Psoas muscle (tissue), 8 donors: Measurements from ENCODE around the gene RET. TPM values are rescaled to one million over a fixed set of nuclear protein-coding genes. Genes with fewer than 3 reads are reported as not detected.

Experiments used
- ATAC-seq, 4 donors: fragments of 200-7000 bp; cut with Tn5 transposase; one replicate each; pipeline ENCODE4 v1.9.1; 2020; ENCODE audit warnings: moderate library complexity in 3 of 4, mild to moderate bottlenecking in 2 of 4
- DNase-seq, 2 donors: peaks; one replicate each; pipeline ENCODE4 v3.0.0-alpha.2; 2020
- H3K27ac ChIP-seq: fragments of 200-600 bp; one replicate; pipeline ENCODE4 v1.8.0; 2022
- H3K27me3 ChIP-seq, 3 donors: fragments of 200-600 bp in 1 of 3; one replicate each; pipeline versions ENCODE4 v1.6.1 to v1.8.0; 2013 to 2022; ENCODE audit warnings: low read length in 2 of 3, mild to moderate bottlenecking in 2 of 3, moderate library complexity in 1 of 3; ENCODE audit not compliant: insufficient read depth in 3 of 3
- H3K36me3 ChIP-seq, 2 donors: fragments of 200-600 bp in 1 of 2; one replicate each; pipeline versions ENCODE4 v1.6.1 to v1.8.0; 2013 to 2022; ENCODE audit warnings: low read depth in 1 of 2, mild to moderate bottlenecking in 1 of 2, moderate library complexity in 1 of 2; ENCODE audit not compliant: insufficient read depth in 1 of 2
- H3K4me1 ChIP-seq: fragments of 200-600 bp; one replicate; pipeline ENCODE4 v1.8.0; 2022
- H3K4me3 ChIP-seq: fragments of 200-600 bp; one replicate; pipeline ENCODE4 v1.8.0; 2022; ENCODE audit warnings: mild to moderate bottlenecking
- H3K9me3 ChIP-seq: fragments of 200-600 bp; one replicate; pipeline ENCODE4 v1.8.0; 2022
- WGBS, 3 donors: extraction: QIAGEN DNeasy Blood & Tissue Kit; methylation state at CpG; one replicate each; pipeline versions ENCODE4 v1.1.6 to v1.1.7; 2013; 5-methylcytosine and 5-hydroxymethylcytosine counted together
- intact Hi-C, 2 donors: fragments of 100-400 bp; cut with DNase I; formaldehyde crosslinking; loops; one replicate each; pipeline versions ENCODE4 v1.11.0 to v1.14.2; 2022
- polyA plus RNA-seq, 3 donors: library from polyadenylated mRNA; stranded (reverse); fragments of 200-250 nt; gene quantifications; one replicate each; pipeline ENCODE4 v1.2.3, GENCODE V29; 2013
- total RNA-seq, 4 donors: library from RNA; stranded (reverse); fragmentation: NEBNext Ultra II Directional in 2 of 4; extraction: Animal tissue kit (Norgen Biotek cat#: 25700) in 2 of 4; gene quantifications; one replicate each; pipeline versions ENCODE4 v1.2.1 to v1.2.4, GENCODE V29; 2021 to 2023
- TF ChIP-seq, protein P1 (sequence below): fragments of 200-600 bp; IDR thresholded peaks from one replicate; pipeline ENCODE4 v1.8.0; 2022; ENCODE audit warnings: antibody characterized with exemption
- donor health status: healthy with polysubstance abuse.
- donor health status: DM: no; HTN: no; CAD: no; lungs with moderate emphysema.
- donor health status: Bipolar disorder and iron deficiency.
- donor health status: healthy.
- donor health status: DM: yes; HTN: yes; CAD: no.
- donor health status: DM: no; HTN: no; CAD: no.
- donor health status: DM: no; HTN: no; CAD: no.
- donor health status: DM: yes; HTN: yes; CAD: no.

Gene RET
- total and polyA plus RNA-seq, 7 donors = 0.35 to 2.6 (median 0.60) TPM

GRCh38 chr10:43174969-43175368 lies 98.1 kb downstream of the RET start:
- H3K27ac ChIP-seq = no peak overlapping the region
- intact Hi-C loops = no loop called here
- no peaks in the 10 kb centered on the region for H3K27me3 ChIP-seq
- ATAC-seq = no peak
- DNase-seq = no peak
- 52 to 73% (median 54%) methylated on average over 6 of the region's 6 CpGs for WGBS, 3 donors
- no peaks in the 10 kb centered on the region for H3K4me1 ChIP-seq
- H3K36me3 ChIP-seq = peaks cover 0 to 81% of the 10 kb centered on the region in 2 donors
- TF ChIP-seq, protein P1, sequence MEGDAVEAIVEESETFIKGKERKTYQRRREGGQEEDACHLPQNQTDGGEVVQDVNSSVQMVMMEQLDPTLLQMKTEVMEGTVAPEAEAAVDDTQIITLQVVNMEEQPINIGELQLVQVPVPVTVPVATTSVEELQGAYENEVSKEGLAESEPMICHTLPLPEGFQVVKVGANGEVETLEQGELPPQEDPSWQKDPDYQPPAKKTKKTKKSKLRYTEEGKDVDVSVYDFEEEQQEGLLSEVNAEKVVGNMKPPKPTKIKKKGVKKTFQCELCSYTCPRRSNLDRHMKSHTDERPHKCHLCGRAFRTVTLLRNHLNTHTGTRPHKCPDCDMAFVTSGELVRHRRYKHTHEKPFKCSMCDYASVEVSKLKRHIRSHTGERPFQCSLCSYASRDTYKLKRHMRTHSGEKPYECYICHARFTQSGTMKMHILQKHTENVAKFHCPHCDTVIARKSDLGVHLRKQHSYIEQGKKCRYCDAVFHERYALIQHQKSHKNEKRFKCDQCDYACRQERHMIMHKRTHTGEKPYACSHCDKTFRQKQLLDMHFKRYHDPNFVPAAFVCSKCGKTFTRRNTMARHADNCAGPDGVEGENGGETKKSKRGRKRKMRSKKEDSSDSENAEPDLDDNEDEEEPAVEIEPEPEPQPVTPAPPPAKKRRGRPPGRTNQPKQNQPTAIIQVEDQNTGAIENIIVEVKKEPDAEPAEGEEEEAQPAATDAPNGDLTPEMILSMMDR = no peak
- H3K9me3 ChIP-seq = no peaks in the 10 kb centered on the region
- H3K4me3 ChIP-seq = no peak overlapping the region

DNA sequence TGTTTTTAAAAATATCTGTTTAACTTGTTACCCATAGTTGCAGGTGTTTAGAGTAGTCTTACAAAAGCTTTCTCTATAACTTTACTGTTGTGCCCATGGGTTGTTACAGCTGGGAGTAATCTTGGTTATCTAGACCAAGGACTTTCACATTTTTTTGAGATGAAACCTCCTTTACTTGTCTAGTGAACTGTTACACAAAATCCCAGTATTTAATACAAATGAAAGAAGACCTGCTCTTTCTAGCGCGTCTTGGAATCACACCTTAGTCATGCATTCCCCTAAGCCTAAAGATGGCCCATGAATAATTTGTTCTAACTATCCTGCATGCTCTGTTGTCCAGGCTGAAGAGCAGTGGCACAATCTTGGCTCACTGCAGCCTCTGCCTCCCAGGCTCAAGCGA lies 99.4 kb downstream of the RET start:
- WGBS, 3 donors = 93 to 98% (median 96%) methylated on average over 3 of the region's 3 CpGs
- Histone ChIP-seq H3K4me1 (no peaks in the 10 kb centered on the region), H3K27ac (no peak overlapping the region), H3K9me3 (no peaks in the 10 kb centered on the region), H3K27me3 (no peaks in the 10 kb centered on the region), H3K4me3 (no peak overlapping the region), H3K36me3 (peaks cover 0 to 77% of the 10 kb centered on the region in 2 donors)
- DNase-seq (no peak), ATAC-seq (no peak)
- TF ChIP-seq, protein P1 = no peak
- intact Hi-C loops = no loop called here

DNA sequence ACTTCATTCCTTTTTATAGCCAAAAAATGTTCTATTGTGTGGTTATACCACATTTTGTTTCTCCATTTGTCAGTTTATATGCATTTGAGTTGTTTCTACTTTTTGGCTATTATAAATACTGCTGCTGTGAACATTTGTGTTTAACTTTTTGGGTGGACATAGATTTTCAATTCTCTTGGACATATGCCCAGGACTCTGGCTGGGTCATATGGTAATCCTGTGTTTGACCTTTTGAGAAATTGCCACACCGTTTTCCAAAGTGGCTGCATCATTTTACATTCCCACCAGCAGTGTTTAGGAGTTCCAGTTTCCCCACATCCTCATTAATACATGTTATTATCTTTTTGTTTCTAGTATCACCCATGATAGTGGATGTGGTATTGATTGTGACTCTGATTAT lies 100.7 kb downstream of the RET start:
- Histone ChIP-seq H3K36me3 (peaks cover 0 to 76% of the 10 kb centered on the region in 2 donors), H3K9me3 (no peaks in the 10 kb centered on the region), H3K4me1 (no peaks in the 10 kb centered on the region), H3K27me3 (no peaks in the 10 kb centered on the region), H3K4me3 (no peak overlapping the region), H3K27ac (no peak overlapping the region)
- 62 to 73% (median 72%) methylated on average over 1 of the region's 1 CpG for WGBS, 3 donors
- ATAC-seq (no peak), DNase-seq (no peak)
- TF ChIP-seq, protein P1 = no peak
- intact Hi-C loops = no loop called here

Other genes with a start within 250 kb of the RET start
- 10 to 100 TPM; 14.1 to 23.4 (median 18.2) TPM for gene CSGALNACT2, start 61.4 kb downstream of the RET start, total RNA-seq
- gene CSGALNACT2, start 61.4 kb downstream of the RET start, polyA plus RNA-seq = 10 to 100 TPM; 10.2 to 33.1 (median 23.0) TPM
- gene RASGEF1A, start 190.0 kb downstream of the RET start, total RNA-seq = under 1 TPM; 0.34 to 0.69 (median 0.41) TPM
- under 1 TPM; 0.10 to 0.46 (median 0.15) TPM for gene RASGEF1A, start 190.0 kb downstream of the RET start, polyA plus RNA-seq